ENCODE data around the gene TNFRSF25.

TNFRSF25 gene

DNA sequence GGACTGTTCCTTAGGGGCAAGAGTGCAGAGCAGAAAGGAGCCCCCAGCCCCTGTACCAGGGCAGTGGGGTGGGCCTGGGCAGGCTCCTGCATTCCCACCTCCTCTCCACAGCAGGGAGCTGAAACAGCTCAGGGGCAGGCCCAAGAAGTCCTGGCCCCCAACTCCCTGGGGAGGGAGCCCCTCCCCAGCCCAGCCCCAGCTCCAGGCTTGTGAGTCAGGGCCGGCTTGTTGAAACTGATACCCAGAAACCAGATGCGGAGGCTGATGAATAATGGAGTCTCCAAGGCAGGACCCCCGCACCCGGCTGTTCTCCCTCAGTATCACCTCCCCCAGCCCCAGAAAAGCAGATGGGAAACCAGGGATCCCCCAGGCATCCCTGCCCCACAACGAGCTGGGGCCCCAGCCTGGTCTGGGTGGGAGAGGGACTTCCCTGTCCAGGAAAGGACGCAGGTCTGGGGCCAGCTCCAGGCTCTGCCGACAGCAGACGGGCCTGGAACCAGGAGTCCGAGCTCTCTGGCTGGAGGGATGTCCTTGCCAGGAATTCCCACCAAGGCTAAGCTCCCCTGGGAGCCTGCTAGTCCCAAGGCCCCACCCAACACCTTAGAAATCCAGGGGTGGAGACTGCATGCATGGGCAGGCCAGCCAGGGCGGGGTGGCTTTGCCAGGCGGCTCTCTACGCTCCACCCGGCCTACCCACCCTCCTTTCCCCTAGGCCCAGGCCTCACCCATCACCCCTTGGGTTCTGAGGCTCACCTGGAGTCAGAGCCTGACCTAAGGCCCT is 22.8 kb upstream of the TNFRSF25 start:
- no peak for DNase-seq

DNA sequence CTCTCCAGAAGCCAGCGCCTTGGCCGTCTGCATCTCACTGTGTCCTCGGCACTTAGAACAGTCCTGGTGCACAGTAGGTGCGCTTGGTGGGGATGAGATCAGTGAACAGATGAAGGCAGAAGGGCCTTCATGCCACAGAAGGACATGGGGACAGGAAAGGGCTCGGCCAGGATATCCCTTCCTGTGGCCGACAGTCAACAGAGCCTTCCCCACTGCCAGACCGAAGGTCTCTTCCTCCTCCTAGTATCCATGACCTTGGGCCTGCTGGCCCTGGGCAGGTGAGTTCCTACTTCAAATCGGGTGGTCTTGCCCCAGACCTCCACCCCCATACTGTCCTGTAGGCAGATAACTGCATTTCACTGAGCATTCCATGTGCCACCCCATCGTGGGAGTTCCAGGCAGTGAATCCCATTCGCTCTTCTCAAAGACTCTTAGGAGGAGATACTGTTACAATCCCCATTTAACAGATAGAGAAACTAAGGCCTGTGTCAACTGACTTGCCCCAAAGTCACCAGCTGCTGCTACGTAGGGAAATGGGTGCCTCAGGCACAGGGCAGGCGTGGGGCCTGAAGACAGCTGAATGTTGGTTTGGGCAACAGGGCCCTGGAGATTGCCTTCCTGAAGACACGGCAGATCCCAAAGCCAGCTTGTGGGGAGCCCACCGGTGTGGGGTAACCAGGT is 22.0 kb upstream of the TNFRSF25 start:
- no peak for DNase-seq

DNA sequence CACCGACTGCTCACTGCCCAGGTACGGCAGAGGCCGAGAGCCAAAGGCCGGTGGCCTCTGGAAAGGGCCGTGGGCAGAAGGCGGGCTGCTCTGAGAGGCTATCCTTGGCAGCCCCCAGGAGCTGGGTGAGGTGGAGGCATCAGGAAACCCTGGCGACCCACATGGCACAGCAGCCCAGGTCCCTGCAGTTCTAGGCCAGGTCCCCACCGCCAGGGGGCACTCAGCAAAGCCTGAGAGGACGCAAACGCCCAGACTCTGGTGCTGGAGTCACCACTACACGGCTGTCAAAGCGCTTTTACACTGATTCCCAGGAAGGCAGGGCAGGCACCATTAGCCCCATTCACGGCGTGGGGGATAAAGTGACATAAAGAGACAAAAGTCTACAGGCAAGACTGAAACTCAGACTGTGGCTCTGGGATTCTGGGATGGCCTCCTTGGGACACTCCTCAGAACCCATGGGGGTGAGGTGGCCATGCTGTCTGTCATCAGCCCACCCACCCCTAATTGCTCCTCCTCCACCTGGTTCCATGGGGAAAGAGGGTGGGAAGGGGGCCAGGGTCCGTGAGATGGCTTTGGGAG is 20.5 kb upstream of the TNFRSF25 start:
- DNase-seq = peak; percentile 84

DNA sequence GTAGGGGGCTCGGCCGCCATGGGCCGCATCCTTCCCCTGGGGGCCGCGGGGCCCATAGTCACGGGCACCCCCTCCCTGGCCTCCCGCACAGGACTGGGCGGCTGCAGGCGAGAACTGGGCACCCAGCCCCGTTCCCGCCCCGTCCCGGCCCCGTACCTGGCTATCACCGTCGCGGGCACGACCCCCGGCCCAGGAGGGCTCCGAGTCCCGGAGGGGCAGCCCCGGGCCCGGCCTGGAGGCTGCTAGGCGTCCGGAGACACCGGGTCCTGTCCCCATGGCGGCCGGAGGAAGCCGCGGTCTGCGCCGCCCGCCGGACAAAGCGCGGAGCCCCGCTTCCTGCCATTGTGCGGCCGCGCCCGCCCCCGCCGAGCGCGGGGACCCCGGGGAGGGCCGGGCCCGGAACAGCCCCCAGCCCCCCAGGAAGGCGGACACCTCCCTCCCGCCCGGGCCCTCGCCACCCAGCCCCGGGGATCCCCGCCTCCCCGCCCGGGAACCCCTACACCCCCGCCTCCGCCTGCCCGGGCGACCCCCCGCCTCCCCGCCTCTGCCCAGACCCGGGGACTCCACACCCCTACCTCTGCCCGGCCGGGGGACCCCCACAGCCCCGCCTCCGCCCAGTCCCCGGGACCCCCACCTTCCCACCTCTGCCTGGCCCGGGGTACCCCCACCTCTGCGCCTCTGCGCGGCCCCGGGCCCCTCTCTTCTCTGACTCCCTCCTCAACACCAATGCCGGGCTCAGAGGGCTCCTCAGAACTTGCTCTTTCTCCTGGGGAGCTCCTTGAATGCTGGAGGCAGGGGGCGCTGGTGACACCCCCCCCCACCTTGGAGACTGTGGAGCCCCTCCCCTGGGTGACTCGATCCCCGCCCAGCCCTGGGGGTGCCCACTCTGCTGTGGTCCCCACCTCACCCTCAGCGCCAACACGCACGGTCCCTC is 19.5 kb upstream of the TNFRSF25 start:
- DNase-seq = no peak

DNA sequence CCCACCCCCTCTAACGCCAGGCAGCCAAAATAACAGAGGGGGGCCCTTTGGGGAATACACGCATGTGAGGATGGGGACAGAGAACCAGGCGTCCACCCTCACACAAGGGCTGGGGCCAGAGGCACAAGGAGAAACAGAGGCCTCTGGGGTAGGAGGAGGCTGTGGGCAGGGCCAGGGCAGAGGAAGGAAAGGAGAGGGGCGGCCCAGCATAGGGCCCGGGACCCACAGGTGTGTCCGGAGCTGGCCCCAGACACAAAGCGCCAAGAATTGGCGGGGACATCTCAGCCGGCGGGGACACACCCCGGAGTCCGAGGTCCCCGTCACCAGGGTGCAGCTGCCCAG is 18.8 kb upstream of the TNFRSF25 start:
- no peak for DNase-seq

DNA sequence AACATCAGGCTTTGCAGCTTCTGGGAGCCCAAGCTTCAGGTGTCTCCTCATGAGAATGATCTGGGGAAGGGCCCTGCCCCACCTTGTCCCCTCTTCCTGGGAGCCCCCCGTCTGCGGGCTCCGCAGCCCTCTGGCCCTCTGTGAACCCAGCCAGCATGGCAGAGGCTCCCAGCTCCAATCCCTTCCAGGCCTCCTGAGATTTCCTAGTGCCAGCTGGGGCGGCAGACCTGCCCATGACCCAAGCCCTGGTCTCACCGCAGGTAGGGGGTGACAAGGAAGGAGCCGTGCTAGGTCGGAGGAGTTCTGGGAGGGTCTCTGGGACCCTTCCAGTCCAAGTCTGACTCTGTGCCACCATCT is 17.8 kb upstream of the TNFRSF25 start:
- DNase-seq = no peak

DNA sequence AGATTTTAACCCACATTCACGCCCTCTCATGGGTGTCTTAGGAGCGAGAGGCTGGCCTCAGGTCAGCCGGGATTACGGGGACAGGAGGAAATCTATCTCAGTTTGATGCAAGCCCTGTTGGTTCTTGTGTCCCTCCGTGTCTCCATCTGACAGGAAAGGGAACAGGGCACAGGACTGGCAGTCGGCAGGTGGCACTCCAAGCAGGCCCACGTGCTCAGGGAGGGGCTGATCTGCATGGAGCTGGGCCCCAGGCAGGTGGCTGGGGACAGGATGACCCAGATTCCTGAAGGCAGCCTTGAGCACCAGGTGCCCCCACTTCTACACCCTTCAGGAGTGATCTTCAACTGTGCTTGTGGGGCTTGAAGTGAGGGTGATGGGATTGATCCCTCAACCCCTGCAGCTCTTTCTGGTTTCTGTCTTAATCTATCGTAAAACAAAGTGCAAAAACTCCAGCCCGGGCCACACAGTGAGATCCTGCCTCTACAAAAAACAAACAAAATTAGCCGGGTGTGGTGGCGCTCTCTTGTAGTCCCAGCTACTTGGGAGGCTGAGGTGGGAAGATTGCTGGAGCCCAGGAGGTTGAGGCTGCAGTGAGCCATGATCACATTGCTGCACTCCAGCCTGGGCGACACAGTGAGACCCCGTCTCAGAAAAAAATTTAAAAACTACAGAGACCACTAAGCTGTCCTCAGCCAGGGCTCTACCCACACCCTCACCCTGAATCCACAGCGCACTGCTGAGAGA is 17.2 kb upstream of the TNFRSF25 start:
- DNase-seq = no peak

DNA sequence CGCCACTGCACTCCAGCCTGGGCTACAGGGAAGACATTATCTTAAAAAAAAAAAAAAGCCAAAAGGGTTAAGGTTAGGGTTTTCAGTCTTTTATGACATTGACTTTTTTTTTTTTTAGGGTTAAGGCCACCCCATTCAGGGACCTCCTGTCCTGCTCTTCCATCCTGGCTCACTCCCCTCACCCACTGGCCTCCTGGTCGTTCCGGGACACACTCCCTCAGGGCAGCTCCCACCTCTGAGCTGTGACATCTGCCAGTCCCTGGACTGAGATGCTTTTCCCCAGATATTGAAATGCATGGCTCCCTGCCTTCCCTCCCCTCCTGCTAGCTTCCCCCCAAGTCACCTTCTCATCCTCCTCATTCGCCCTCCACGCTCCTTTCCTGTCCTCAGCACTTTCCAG is 15.8 kb upstream of the TNFRSF25 start:
- DNase-seq = no peak

DNA sequence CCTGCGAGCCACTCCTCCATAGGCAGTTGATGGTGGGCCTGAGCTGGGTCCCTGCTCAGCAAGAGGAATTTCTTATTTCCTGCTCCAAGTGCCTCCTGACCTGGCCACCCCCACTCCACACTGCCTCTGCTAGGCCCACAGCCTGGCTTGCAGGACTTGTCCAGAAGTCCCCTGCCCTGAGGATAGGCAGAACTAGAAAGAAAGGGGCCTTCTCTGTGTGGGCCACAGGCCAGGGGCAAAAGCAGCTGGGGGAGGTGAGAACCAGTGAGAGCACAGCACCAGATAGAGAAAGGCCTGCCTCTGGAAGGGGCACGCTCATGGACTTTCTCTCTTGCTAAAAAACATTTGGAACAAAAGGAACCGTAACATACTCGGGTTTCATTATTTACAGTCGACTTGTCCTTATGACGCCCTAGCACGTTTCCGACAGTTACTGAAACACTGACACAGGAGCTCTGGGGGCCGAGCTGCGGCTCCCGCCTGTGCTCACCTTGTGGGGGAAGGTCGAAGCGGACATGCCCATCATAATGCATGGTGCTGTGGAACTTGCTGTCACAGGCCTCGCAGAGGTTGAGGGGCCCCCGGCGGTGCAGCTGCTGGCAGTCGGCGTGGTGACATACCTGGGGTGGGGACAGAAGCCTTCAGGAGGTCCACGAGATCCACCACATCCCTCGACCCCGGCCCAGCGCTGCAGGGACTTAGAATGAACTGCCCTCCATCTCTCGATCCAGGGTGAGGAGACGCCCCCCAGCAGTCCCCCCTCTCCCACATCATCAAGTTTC is 11.3 kb upstream of the TNFRSF25 start:
- no peak for DNase-seq

DNA sequence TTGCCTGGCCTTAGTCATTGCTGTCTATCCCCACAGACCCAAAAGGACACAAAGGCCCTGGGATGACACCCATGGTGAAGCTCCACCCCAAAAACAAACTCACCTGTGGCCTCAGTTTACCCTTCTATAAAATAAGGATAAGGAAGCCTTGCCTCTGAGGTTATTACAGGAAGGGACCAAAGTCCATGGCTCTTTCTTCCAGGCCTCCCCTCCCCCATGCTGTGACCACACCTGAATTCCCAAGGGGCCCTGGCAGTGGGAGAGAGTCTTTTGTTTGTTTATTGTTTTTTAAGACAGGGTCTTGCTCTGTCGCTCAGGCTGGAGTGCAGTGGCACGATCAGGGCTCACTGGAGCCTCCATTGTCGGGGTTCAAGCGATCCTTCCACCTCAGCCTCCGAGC is 10.5 kb upstream of the TNFRSF25 start:
- no peak for DNase-seq

DNA sequence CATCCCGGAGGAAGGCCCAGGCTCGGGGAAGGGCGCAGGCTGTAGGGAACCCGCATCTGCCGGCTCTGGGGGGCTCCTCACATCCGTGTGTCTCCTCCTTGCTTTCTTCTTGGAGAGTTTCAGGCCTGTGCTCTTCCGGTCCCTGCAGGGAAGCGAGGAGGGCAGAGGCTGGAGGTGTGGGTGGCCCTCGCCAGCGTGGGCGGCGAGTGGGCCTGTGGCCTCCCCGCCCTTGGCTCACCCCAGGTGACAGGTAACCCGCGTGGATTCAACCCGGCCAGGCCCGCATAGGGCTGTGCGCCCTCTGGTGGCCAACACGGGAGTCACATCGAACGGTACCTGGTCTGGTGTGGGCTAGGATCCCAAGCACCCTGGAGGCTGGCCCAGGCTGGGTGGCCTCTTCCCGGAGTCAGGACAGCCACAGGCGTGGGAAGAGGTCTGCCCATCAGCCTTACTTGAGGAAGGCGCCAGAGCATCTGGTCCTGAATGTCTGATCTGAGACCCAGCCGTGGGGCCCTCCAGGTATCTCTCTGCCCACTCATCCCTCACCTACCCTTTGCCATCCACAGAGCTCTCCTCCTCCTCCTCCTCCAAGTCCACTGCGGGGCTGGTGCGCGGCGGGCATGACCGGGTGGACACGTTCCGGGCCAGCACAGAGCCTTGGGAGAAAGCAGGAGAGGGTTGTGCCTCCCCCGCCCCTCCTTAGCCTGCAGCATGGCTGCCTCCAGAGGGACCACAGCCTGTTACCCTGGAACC is 9.6 kb upstream of the TNFRSF25 start:
- DNase-seq = peak; percentile 27

DNA sequence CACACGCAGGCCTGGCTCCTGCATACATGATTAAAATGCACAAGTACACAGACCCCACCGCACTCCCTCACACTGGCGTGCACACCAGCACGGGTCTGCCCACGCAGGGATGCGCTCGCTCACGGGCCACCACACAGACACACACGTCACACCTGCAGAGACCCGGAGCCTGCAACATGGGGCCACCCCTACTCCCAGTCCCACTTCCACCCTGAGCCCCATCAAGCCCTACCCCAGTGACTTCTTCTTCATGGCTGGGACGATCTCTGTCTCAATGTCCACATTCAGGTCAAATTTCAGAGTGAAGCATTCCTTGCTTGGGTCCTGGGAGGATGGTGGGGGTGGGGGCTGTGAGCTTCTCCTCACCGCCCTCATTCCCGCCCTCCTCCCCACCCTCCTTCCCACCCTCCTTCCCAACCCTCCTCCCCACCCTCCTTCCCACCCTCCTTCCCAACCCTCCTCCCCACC is 8.9 kb upstream of the TNFRSF25 start:
- no peak for DNase-seq

DNA sequence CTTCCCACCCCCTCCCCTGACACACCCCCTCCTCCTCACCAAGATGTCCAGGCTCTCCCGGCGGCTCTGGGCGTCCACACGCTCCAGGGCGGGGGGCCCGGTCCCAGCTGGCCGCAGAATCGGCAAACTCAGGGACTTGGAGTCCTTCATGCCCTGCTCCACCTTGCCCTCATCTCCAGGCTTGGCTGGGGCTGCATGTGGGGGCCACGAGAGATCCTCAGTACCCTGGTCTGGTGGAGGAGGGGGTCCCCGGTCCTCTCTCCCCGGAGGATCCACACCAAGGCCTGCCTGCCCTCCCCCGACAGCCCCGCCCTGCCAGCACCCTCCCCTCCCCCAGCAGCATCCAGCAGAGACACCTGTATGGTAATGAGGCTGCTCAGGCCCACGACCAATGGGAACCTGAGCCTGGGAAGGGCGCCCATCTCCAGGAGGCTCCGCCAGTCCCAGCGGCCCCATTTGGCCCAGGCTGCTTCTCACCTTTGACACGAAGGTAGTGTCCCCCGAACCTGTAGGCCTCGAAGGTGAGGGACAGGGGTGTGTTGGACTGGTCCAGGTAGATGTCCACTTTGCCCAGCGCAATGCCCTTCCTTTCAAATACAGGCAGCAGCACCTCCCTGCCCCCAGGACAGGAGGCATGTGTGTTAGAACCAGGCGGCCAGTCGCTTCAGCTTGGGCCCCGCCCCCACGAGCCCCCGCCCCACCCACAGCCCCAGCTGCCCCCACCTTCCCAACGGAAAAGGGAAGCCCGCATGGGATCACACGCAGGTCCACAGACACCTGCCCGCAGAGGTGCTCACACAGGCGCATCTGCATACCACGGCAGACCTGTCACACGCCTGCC is 8.2 kb upstream of the TNFRSF25 start:
- DNase-seq = no peak

DNA sequence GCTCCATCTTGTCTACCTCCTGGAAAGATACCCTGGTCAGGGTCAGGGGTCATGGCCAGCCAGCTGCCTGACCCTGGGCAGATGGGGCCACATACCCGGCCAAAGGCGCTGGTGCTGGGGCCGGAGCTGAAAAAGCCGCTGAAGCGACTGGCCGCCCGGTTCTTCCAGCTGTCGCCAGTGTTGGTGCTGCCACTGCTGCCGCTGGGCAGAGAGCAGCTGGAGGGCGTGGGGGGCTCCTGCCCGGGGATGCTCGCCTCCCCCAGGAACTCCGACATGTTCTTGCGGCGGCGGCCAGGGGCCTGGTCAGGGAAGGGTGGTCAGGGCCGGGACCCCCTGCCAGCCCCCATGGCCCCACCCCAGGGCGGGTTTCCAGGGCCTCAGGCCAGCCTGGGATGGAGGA is 7.2 kb upstream of the TNFRSF25 start:
- DNase-seq = no peak

DNA sequence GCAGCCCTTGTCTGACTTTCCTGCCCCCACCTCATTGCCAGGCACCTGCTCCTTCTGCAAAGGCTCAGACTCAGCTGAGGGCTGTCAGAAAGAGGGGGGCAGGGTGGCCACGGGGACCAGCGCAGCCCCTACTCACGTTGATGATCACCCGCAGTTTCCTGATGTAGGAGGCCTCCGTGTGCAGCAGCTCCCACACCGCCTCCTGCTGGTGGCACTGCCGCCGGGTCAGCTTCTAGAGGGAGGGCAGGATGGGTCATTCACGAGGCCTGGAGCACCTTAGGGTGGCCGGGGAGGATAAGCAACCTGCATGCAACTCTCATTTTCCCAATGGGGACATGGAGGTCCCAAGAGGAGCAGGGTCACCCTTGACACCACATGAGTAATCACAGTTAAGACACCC is 6.4 kb upstream of the TNFRSF25 start:
- DNase-seq = no peak

DNA sequence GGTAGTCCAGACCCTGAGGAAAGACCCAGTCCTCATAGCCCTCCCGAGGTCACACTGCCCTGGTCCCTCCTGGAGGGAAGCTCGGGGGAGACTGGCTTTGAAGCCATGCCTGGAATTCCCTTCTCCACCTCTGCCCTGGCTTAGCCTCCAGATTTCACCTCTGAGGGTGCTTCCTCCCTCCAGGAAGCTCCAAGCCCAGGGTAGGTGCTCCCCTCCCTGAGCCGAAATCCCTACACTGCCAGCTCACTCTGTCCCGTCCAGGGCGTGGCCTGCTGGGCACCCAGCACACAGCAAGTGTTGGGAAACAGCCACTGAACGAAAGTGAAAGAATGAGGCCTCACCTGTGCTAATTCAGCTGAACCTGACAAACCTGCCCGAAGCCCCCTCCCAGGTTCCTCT is 6.0 kb upstream of the TNFRSF25 start:
- no peak for DNase-seq

DNA sequence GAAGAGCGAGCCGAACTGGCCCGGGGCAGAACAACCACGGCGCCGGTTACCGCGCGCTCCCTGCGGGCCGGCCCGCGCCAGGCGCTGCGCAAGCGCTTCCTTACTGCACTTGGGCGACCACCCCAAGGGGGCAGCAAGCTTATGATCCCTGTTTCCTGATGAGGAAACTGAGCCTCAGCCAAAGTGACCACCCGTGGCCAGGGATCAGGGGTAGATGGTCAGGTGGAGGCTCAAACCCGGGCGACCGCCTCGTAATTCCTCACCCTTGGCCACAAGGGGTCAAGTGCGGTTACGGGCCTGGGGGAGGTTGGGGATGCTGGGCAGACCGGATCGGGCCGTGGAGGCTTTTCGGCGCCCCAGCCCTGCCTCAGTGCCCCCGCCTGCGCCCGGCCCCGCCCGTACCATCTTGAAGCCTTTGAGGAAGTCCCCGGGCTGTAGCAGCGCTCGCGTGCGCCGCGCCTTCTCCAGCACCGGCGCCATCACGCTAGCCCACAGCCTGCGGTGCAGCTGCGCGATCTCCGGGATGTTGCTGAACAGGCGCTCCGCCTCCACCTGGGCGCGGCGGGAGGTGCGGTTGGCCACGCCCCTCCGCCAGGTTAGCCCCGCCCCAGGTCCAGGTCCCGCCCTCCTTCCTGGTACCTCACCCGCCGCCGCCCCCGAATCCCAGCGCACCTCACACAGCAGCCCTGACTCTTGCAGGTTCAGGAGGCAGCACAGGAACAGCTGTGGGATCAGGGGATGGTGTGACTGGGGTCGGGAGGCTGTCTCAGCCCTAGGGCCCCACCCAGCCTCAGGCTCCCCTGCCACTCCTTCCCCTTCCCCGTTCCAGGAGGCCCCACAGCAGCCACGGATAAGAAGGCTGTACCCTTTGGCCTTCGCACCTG is 5.4 kb upstream of the TNFRSF25 start:
- DNase-seq = no peak

Measured in fibroblast of skin of scalp (primary cell).